ENCODE results near the gene LRRIQ3. TPM values are rescaled to one million over a fixed set of nuclear protein-coding genes. Genes with fewer than 3 reads are reported as not detected.

LRRIQ3 gene
- total RNA-seq, 1 experiment from 2014 or later, result 0.26 TPM

- no peak overlapping the region for H3T11ph ChIP-seq (ENCODE audit: low read length)
- peaks cover 5 to 7% of the 10 kb centered on the region in 2 experiments for H3K4me1 Mint-ChIP-seq
- H3K14ac ChIP-seq (ENCODE audit: insufficient read depth, low read length), result no peak overlapping the region
- no peak overlapping the region for H3K4ac ChIP-seq (ENCODE audit: low read depth, low read length)
- no peak for DNase-seq
- no peak overlapping the region for H4K8ac ChIP-seq (replicated peaks; ENCODE audit: insufficient read length, low read depth, low read length)
- H3K56ac ChIP-seq (ENCODE audit: insufficient read length, low read depth, low read length), result no peak overlapping the region
- H4K5ac ChIP-seq (ENCODE audit: insufficient read length, low read depth, low read length), result no peak overlapping the region
- H2BK12ac ChIP-seq (ENCODE audit: insufficient read length, low read depth, low read length), result no peak overlapping the region
- H3K36me3 Mint-ChIP-seq (ENCODE audit: insufficient read depth in 1 of 3, low read depth in 3 of 3), result no peaks in the 10 kb centered on the region
- H4K91ac ChIP-seq (ENCODE audit: insufficient read length, low read depth, low read length), result no peak overlapping the region
- H2AK5ac ChIP-seq (ENCODE audit: insufficient read length, low read length), result no peak overlapping the region
- no peaks in the 10 kb centered on the region for H3K27me3 Mint-ChIP-seq (ENCODE audit: low read depth)
- no peaks in the 10 kb centered on the region for H3K9me3 Mint-ChIP-seq
- no peaks in the 10 kb centered on the region for H3K4me1 ChIP-seq (ENCODE audit: insufficient read depth, low read length)
- H3K23me2 ChIP-seq (ENCODE audit: insufficient read length, low read depth, low read length, poor library complexity, severe bottlenecking), result no peaks in the 10 kb centered on the region
- no peak overlapping the region for H3K27ac ChIP-seq (ENCODE audit: insufficient read length, low read depth, low read length)
- H3K4me2 ChIP-seq (ENCODE audit: insufficient read depth, insufficient read length, low read length), result no peak overlapping the region
- no peak overlapping the region for H3K4me3 Mint-ChIP-seq
- no peak overlapping the region for H3K23ac ChIP-seq (ENCODE audit: insufficient read length, low read depth, low read length)
- H2BK15ac ChIP-seq (ENCODE audit: low read depth, low read length), result no peak overlapping the region
- H4K20me1 ChIP-seq (ENCODE audit: control insufficient read depth, insufficient read depth, insufficient read length), result no peaks in the 10 kb centered on the region
- H3K9me3 ChIP-seq (ENCODE audit: control insufficient read depth, low read depth, low read length), result no peaks in the 10 kb centered on the region
- no peak overlapping the region for H3K9ac ChIP-seq (ENCODE audit: extremely low read depth, insufficient read length, low read length)
- no peak overlapping the region for H2BK5ac ChIP-seq (ENCODE audit: insufficient read length, low read length)
- H3K79me2 ChIP-seq (ENCODE audit: insufficient read depth, low read length), result no peaks in the 10 kb centered on the region
- H2BK120ac ChIP-seq (ENCODE audit: low read depth, low read length, poor library complexity, severe bottlenecking), result no peak overlapping the region
- no peak overlapping the region for H3K18ac ChIP-seq (ENCODE audit: insufficient read length, low read depth, low read length)
- H2BK20ac ChIP-seq (ENCODE audit: low read depth, low read length, poor library complexity, severe bottlenecking), result no peak overlapping the region
- H3K27ac Mint-ChIP-seq, result no peak overlapping the region
- H3K27me3 ChIP-seq (ENCODE audit: insufficient read depth, low read length), result no peaks in the 10 kb centered on the region
- no peaks in the 10 kb centered on the region for H3K79me1 ChIP-seq (ENCODE audit: insufficient read depth, low read depth, low read length, poor library complexity, severe bottlenecking)
- TF ChIP-seq CTCF (conservative IDR thresholded peaks at IDR 0.05), result no peak
- H2AFZ ChIP-seq (ENCODE audit: low read length), result no peak overlapping the region
Measured at GRCh38 chr1:74011736-74012135, 186.2 kb downstream of the LRRIQ3 start.

All from H9 (cell line).